IPS-15b (cell line): ENCODE measurements around the gene GLI1.

Experiments used
- H3K27me3 ChIP-seq: one replicate; pipeline ENCODE4 v1.6.1; 2013; ENCODE audit warnings: low read length; ENCODE audit not compliant: control insufficient read depth, insufficient read depth
- H3K36me3 ChIP-seq: one replicate; pipeline ENCODE4 v1.6.1; 2013; ENCODE audit warnings: low read length; ENCODE audit not compliant: control insufficient read depth, insufficient read depth
- H3K4me1 ChIP-seq: one replicate; pipeline ENCODE4 v1.6.1; 2013; ENCODE audit warnings: mild to moderate bottlenecking, low read length; ENCODE audit not compliant: control insufficient read depth, insufficient read depth
- H3K4me3 ChIP-seq: one replicate; pipeline ENCODE4 v1.5.1; 2013; ENCODE audit warnings: low read depth, low read length
- H3K9ac ChIP-seq: one replicate; pipeline ENCODE4 v1.6.1; 2013; ENCODE audit warnings: low read depth, mild to moderate bottlenecking, low read length
- H3K9me3 ChIP-seq: one replicate; pipeline ENCODE4 v1.6.1; 2013; ENCODE audit warnings: mild to moderate bottlenecking, low read length; ENCODE audit not compliant: control insufficient read depth, insufficient read depth

Gene GLI1

DNA sequence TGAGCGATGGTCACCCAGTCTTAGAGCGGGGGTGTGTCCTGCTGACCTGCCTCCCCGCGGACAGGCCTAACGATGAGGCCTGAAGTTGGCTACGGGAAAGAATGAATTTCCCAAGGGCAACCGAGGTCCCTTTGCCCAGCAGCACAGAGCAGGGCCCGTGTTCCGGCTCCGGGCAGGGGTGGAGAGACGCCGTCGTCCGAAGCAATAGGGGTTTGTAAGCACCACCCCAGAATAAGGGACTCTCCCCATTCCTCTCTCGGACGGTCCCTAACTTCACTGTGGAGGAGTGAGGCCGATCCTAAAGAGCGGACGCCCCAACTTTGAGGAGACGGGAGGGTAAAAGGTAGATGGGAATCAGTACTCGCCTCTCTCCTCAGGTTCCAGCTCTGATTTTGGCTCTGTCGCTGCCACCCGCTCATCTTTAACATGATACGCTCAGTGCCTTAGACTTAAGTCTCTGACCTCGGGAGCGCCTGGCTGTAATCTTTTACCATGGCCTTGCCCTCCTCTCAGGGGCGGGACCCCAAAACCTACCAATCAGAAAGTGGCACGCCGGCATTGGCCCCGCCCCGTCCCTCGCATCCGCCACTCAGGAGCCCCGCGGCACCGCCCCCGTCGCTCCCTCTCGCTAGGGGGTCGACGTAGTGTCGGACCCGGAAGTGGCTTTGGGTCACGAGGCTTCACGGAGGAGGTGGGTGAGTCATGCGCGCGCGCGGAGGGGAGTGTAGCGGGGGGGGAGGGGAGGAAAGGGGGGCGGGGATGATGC is 60.7 kb downstream of the GLI1 start, which contains the start of gene DDIT3:
Gene DDIT3, minus strand, starts transcription at position 462 of the 766 bp plus-strand sequence. CDS start 3,108 bp downstream, outside the sequence.
- H3K9me3 ChIP-seq = no peaks in the 10 kb centered on the region
- peak within 1 kb of the TSS; percentile 98 for H3K9ac ChIP-seq
- peak within 1 kb of the TSS; percentile 97 for H3K4me3 ChIP-seq
- no peaks in the 10 kb centered on the region for H3K27me3 ChIP-seq
- peaks cover 28% of the 10 kb centered on the region for H3K36me3 ChIP-seq
- peaks cover 13% of the 10 kb centered on the region for H3K4me1 ChIP-seq

DNA sequence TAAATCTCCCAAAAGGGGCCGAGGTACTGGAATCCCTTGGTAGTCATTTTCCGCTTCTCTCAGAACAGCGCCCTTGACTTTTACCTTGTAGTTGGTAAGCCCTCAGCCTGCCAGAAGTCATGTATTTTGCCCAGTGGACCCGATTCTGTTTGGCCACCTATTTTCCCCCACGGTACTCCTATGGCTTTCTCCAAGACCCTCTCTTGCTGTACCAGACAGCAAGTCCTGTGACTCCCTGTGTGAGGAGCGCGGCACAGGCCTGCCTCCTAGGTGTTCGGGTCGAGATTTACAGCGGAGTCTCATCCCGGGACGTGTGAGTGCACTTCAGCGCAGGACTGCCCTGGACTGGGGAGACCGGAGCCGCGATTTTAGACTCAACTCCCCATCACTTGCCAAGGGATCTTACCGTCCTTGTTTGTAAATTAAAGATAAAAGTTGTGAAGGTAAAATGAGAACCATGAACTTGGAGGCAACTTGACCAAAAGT is 62.0 kb downstream of the GLI1 start:
- no peaks in the 10 kb centered on the region for H3K27me3 ChIP-seq
- peaks cover 13% of the 10 kb centered on the region for H3K4me1 ChIP-seq
- H3K4me3 ChIP-seq = peak overlapping the region; percentile 75
- peaks cover 21% of the 10 kb centered on the region for H3K36me3 ChIP-seq
- H3K9ac ChIP-seq = no peak overlapping the region
- H3K9me3 ChIP-seq = no peaks in the 10 kb centered on the region
